Heart right ventricle (tissue), 16 donors: ENCODE measurements around the gene TYMP. TPM values are rescaled to one million over a fixed set of nuclear protein-coding genes. Genes with fewer than 3 reads are reported as not detected.

Experiments used
- ATAC-seq, 8 donors: fragments of 200-7000 bp; cut with Tn5 transposase; one replicate each; pipeline ENCODE4 v1.9.1; 2020; ENCODE audit warnings: mild to moderate bottlenecking in 8 of 8, moderate library complexity in 8 of 8, moderate number of reproducible peaks in 1 of 8
- DNase-seq, 2 donors: peaks; one replicate each; pipeline ENCODE4 v3.0.0-alpha.2; 2020
- H3K27ac ChIP-seq, 10 donors: fragments of 200-600 bp; sonication (generic) in 2 of 10; one replicate each; pipeline versions ENCODE4 v1.5.0 to v1.8.0; 2020 to 2022; ENCODE audit warnings: mild to moderate bottlenecking in 3 of 10
- H3K27me3 ChIP-seq, 7 donors: fragments of 200-600 bp; one replicate each; pipeline ENCODE4 v1.8.0; 2021 to 2022; ENCODE audit warnings: mild to moderate bottlenecking in 2 of 7
- H3K36me3 ChIP-seq, 9 donors: fragments of 200-600 bp; sonication (generic) in 1 of 9; one replicate each; pipeline versions ENCODE4 v1.5.0 to v1.8.0; 2020 to 2022; ENCODE audit warnings: mild to moderate bottlenecking in 2 of 9
- H3K4me1 ChIP-seq, 9 donors: fragments of 200-600 bp; sonication (generic) in 1 of 9; one replicate each; pipeline versions ENCODE4 v1.5.0 to v1.8.0; 2020 to 2022; ENCODE audit warnings: mild to moderate bottlenecking in 4 of 9
- H3K4me3 ChIP-seq, 10 donors: fragments of 200-600 bp; sonication (generic) in 2 of 10; one replicate each; pipeline versions ENCODE4 v1.5.0 to v1.8.0; 2020 to 2022; ENCODE audit warnings: mild to moderate bottlenecking in 7 of 10, moderate library complexity in 2 of 10
- H3K9me3 ChIP-seq, 11 donors: fragments of 200-600 bp in 10 of 11; sonication (generic) in 2 of 11; one replicate each; pipeline versions ENCODE4 v1.5.0 to v1.8.0; 2013 to 2022; ENCODE audit warnings: mild to moderate bottlenecking in 2 of 11, control low read depth in 1 of 11, moderate library complexity in 1 of 11
- CTCF ChIP-seq, 9 donors: fragments of 200-600 bp; sonication (generic) in 2 of 9; IDR thresholded peaks; one replicate each; pipeline versions ENCODE4 v1.5.0 to v1.8.0; 2021 to 2022; ENCODE audit warnings: antibody characterized with exemption in 9 of 9, mild to moderate bottlenecking in 5 of 9, moderate library complexity in 1 of 9
- WGBS, 2 donors: extraction: QIAGEN DNeasy Blood & Tissue Kit; methylation state at CpG; one replicate each; pipeline ENCODE4 v1.1.7; 2013; ENCODE audit warnings: inconsistent platforms in 1 of 2; 5-methylcytosine and 5-hydroxymethylcytosine counted together
- intact Hi-C, 10 donors: fragments of 100-400 bp; cut with DNase I; formaldehyde crosslinking; loops; one replicate each; pipeline versions ENCODE4 v1.11.1 to v1.14.2; 2022
- polyA plus RNA-seq, 2 donors: library from polyadenylated mRNA; stranded (reverse); fragments of 200-250 nt; gene quantifications; one replicate each; pipeline ENCODE4 v1.2.3, GENCODE V29; 2013
- total RNA-seq, 10 donors: library from RNA; stranded (reverse); fragmentation: NEBNext Ultra II Directional in 3 of 10; extraction: Animal tissue kit (Norgen Biotek cat#: 25700) in 3 of 10; gene quantifications; one replicate each; pipeline versions ENCODE4 v1.2.1 to v1.2.4, GENCODE V29; 2021 to 2023
- donor health status: Arrhythmogenic right ventricular cardiomyopathy.
- donor health status: ischemic (EF 13 %, LVEDD 7.1; RV severe dilation, severe dysfunction).
- donor health status: healthy with polysubstance abuse.
- donor health status: DM: no; HTN: yes; CAD: no.
- donor health status: DM: no; HTN: no; CAD: no.
- donor health status: ischemic (EF 25% LVEDD 6.9; RV normal size, moderate dysfunction).
- donor health status: ischemic (EF 25% LVEDD 5.7; RV mildly dilated, moderate dysfunction).
- donor health status: healthy.
- donor health status: DM: yes; HTN: yes; CAD: no.
- donor health status: Ischemic cardiomyopathy.
- donor health status: ischemic (EF 35%, LVEDD 5.7; RV mildly dilated, moderate dysfunction).
- donor health status: nonischemic (EF 11% LVEDD 7.7; RV severe dilation, severe dysfunction).
- donor health status: DM: yes; HTN: yes; CAD: no.
- donor health status: PGD.
- donor health status: ischemic (EF 29% LVEDD 5.4; RV normal size, mild dysfunction).
- donor health status: nonischemic (EF 23%, LVEDD 6.1; RV moderate dilation, normal function).

The TYMP gene
- total and polyA plus RNA-seq, 12 donors, result 8.4 to 113 (median 17.3) TPM

GRCh38 chr22:50548040-50548920 is 18.5 kb upstream of the TYMP start:
- ATAC-seq (peak in 4 of 8 donors; percentile 6 to 21 (median 16)), DNase-seq (peak in 1 of 2 donors; percentile 29)
- intact Hi-C loops, result no loop called here
- Histone ChIP-seq H3K27me3 (peaks cover 0 to 79% (median 52%) of the 10 kb centered on the region in 7 donors), H3K4me1 (peaks cover 0 to 51% (median 25%) of the 10 kb centered on the region in 9 donors), H3K9me3 (no peaks in the 10 kb centered on the region), H3K36me3 (no peaks in the 10 kb centered on the region), H3K27ac (peak overlapping the region in 1 of 10 donors; percentile 87), H3K4me3 (peak overlapping the region in 9 of 10 donors; percentile 9 to 53 (median 38))
- 9 to 10% methylated on average over 49 to 53 of the region's 56 CpGs for WGBS, 2 donors
- TF ChIP-seq CTCF (IDR thresholded peaks at IDR 0.05), result peak in 3 of 9 donors; percentile 7 to 15 (median 10)

- WGBS, 2 donors, result 17 to 18% methylated on average over 33 to 35 of the region's 35 CpGs
Observed at GRCh38 chr22:50547263-50547985, 17.6 kb upstream of the TYMP start.

GRCh38 chr22:50546326-50547262 is 16.8 kb upstream of the TYMP start:
- 51 to 74% methylated on average over 60 to 78 of the region's 78 CpGs for WGBS, 2 donors
- Histone ChIP-seq H3K9me3 (no peaks in the 10 kb centered on the region), H3K27me3 (peaks cover 0 to 77% (median 52%) of the 10 kb centered on the region in 7 donors), H3K36me3 (no peaks in the 10 kb centered on the region), H3K4me1 (peaks cover 0 to 68% (median 25%) of the 10 kb centered on the region in 9 donors), H3K4me3 (no peak overlapping the region), H3K27ac (peak overlapping the region in 1 of 10 donors; percentile 99)
- DNase-seq (no peak), ATAC-seq (no peak)
- intact Hi-C loops, result no loop called here
- no peak for TF ChIP-seq CTCF (IDR thresholded peaks at IDR 0.05)

More at GRCh38 chr22:50547263-50547985, 17.6 kb upstream of the TYMP start:
- peak overlapping the region in 1 of 10 donors; percentile 14 for H3K27ac ChIP-seq
- ATAC-seq, result no peak
- H3K9me3 ChIP-seq, result no peaks in the 10 kb centered on the region
- intact Hi-C loops, result no loop called here
- H3K27me3 ChIP-seq, result peaks cover 0 to 83% (median 52%) of the 10 kb centered on the region in 7 donors
- no peak for DNase-seq
- H3K36me3 ChIP-seq, result no peaks in the 10 kb centered on the region
- H3K4me1 ChIP-seq, result peaks cover 0 to 60% (median 25%) of the 10 kb centered on the region in 9 donors
- no peak for TF ChIP-seq CTCF (IDR thresholded peaks at IDR 0.05)
- no peak overlapping the region for H3K4me3 ChIP-seq
